ENCODE data around the gene MYO3B.

MYO3B gene

DNA sequence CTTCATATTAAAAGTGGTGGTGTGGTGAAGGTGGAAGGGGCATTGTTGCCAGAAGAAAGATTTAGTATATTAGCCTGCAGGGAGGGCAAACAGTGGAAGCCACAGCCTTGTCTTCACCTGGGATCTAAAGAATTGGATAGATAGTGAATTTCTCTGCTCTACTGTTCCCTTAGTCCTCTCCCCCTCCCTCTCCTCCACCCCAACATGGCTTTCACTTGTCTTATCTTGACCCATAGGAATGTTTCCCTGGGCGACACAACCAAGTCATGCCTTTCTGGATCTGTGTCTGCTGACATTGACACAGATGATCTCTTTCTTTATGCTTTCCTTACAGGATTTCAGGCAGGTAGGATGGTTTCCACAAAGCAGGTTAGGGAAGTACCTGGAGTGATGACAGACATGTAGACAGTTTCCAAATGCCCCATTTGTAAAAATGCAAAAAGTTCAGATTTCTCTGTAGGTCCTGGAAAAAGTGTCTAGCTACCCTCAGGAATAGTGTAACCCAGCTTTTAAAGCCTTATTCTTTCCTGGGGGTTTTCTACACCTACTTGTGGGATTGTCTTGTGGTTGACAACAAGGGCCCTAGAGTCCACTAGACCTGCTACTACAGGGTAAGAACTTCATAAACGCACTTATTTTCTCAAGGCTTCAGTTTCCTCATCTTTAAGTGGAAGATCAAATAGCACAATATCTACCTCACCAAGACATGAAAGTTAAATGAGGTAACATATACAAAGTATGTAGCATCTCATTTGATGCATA lies 353.0 kb downstream of the MYO3B start:
- H3K4me2 ChIP-seq (ENCODE audit: low read length), result peak overlapping the region; percentile 65
- H3K4me3 ChIP-seq (ENCODE audit: low read length), result peak overlapping the region; percentile 50; the same call in 1 of the 2 replicates
- no peak overlapping the region for H3K27ac ChIP-seq (ENCODE audit: low read length)
- H3K9me3 ChIP-seq (ENCODE audit: insufficient read depth, low read length), result no peaks in the 10 kb centered on the region
- TF ChIP-seq EZH2phosphoT487 (IDR thresholded peaks at IDR 0.05; ENCODE audit: low read depth), result no peak
- TF ChIP-seq, protein P1, sequence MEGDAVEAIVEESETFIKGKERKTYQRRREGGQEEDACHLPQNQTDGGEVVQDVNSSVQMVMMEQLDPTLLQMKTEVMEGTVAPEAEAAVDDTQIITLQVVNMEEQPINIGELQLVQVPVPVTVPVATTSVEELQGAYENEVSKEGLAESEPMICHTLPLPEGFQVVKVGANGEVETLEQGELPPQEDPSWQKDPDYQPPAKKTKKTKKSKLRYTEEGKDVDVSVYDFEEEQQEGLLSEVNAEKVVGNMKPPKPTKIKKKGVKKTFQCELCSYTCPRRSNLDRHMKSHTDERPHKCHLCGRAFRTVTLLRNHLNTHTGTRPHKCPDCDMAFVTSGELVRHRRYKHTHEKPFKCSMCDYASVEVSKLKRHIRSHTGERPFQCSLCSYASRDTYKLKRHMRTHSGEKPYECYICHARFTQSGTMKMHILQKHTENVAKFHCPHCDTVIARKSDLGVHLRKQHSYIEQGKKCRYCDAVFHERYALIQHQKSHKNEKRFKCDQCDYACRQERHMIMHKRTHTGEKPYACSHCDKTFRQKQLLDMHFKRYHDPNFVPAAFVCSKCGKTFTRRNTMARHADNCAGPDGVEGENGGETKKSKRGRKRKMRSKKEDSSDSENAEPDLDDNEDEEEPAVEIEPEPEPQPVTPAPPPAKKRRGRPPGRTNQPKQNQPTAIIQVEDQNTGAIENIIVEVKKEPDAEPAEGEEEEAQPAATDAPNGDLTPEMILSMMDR (IDR thresholded peaks at IDR 0.05; ENCODE audit: low read depth, low read length), result no peak
- no peaks in the 10 kb centered on the region for H3K79me2 ChIP-seq (ENCODE audit: low read length)
- H2AFZ ChIP-seq (ENCODE audit: low read depth, low read length), result peak overlapping the region; percentile 64; the same call in 1 of the 2 replicates
- no peaks in the 10 kb centered on the region for H4K20me1 ChIP-seq (ENCODE audit: insufficient read depth, low read length)
- H3K27me3 ChIP-seq (ENCODE audit: low read depth, low read length), result no peaks in the 10 kb centered on the region
- H3K9ac ChIP-seq (ENCODE audit: low read length), result no peak overlapping the region
- H3K36me3 ChIP-seq (replicated peaks; ENCODE audit: low read depth, low read length), result no peaks in the 10 kb centered on the region
- H3K4me1 ChIP-seq (ENCODE audit: low read length), result peaks cover 46% of the 10 kb centered on the region

DNA sequence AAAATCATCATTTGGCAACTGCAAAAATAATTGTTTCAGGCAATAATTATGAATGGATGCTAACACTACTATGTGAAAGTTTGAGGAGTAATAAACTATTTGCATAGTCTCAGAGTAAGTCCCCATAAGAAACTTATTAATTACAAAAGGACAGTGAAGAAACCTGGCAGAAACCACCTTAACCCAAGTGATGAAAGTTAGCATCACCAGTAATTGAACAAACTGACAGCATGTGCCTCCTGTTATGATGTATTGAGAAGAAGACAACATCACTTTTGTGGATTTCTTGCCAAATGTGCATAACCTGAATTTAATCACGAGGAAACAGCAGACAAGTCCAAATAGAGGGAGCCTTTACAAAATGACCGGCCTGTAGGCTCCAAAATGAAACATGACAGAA lies 353.9 kb downstream of the MYO3B start:
- Histone ChIP-seq H3K4me1 (ENCODE audit: low read length) (peaks cover 46% of the 10 kb centered on the region), H2AFZ (ENCODE audit: low read depth, low read length) (no peak overlapping the region), H3K9me3 (ENCODE audit: insufficient read depth, low read length) (no peaks in the 10 kb centered on the region), H3K79me2 (ENCODE audit: low read length) (no peaks in the 10 kb centered on the region), H3K4me3 (ENCODE audit: low read length) (no peak overlapping the region), H3K27ac (ENCODE audit: low read length) (no peak overlapping the region), H4K20me1 (ENCODE audit: insufficient read depth, low read length) (no peaks in the 10 kb centered on the region), H3K36me3 (replicated peaks; ENCODE audit: low read depth, low read length) (no peaks in the 10 kb centered on the region), H3K9ac (ENCODE audit: low read length) (no peak overlapping the region), H3K4me2 (ENCODE audit: low read length) (no peak overlapping the region; the same call in 1 of the 2 replicates), H3K27me3 (ENCODE audit: low read depth, low read length) (no peaks in the 10 kb centered on the region)
- TF ChIP-seq, protein P1 (IDR thresholded peaks at IDR 0.05; ENCODE audit: low read depth, low read length), result no peak
- no peak for TF ChIP-seq EZH2phosphoT487 (IDR thresholded peaks at IDR 0.05; ENCODE audit: low read depth)

DNA sequence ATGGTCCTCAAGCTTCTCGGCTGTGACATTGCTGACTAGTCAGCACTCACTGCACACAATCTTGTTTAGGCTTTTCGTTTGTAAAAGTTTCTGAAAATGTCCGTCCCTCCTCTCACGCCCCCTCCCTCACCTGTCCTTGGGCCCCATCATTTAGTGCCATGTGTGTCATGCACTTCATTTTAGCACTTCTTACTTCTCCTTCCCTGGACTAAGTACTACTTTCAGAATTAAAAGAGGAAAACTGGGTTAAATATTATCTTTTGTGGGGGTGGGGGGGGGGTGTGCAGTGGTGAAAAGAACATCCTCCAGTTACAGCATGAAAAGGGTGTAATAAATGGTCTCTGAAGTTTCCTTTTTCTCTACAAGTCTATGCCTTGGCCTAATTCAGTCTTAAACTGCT lies 355.2 kb downstream of the MYO3B start:
- TF ChIP-seq, protein P1 (IDR thresholded peaks at IDR 0.05; ENCODE audit: low read depth, low read length), result no peak
- no peak for TF ChIP-seq EZH2phosphoT487 (IDR thresholded peaks at IDR 0.05; ENCODE audit: low read depth)
- Histone ChIP-seq H3K4me2 (ENCODE audit: low read length) (peak overlapping the region; percentile 79), H3K79me2 (ENCODE audit: low read length) (no peaks in the 10 kb centered on the region), H3K4me1 (ENCODE audit: low read length) (peaks cover 46% of the 10 kb centered on the region), H3K9ac (ENCODE audit: low read length) (peak overlapping the region; percentile 36; the same call in 1 of the 2 replicates), H2AFZ (ENCODE audit: low read depth, low read length) (peak overlapping the region; percentile 70; the same call in 1 of the 2 replicates), H4K20me1 (ENCODE audit: insufficient read depth, low read length) (no peaks in the 10 kb centered on the region), H3K9me3 (ENCODE audit: insufficient read depth, low read length) (no peaks in the 10 kb centered on the region), H3K27ac (ENCODE audit: low read length) (peak overlapping the region; percentile 57), H3K36me3 (replicated peaks; ENCODE audit: low read depth, low read length) (no peaks in the 10 kb centered on the region), H3K4me3 (ENCODE audit: low read length) (peak overlapping the region; percentile 68), H3K27me3 (ENCODE audit: low read depth, low read length) (no peaks in the 10 kb centered on the region)

DNA sequence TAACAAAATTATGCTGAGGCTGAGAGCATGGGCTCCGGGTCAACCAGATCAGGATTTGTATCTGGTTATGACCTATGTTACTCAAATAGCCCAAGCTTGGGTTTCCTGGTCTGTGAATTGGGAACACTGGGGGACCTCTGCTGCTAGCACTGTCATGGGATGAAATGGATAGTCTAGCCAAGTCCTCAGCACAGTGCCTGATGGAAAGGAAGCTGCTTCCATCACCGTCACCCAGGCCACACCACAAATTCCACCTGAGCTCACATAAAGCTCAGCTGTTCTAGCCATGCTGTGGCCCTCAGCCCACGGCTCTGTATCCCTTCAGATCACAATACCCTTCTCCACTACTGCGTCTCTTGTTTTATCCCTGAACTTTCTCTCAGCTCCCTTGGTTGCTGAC lies 357.6 kb downstream of the MYO3B start:
- Histone ChIP-seq H3K9ac (ENCODE audit: low read length) (no peak overlapping the region), H3K79me2 (ENCODE audit: low read length) (no peaks in the 10 kb centered on the region), H3K9me3 (ENCODE audit: insufficient read depth, low read length) (no peaks in the 10 kb centered on the region), H3K4me3 (ENCODE audit: low read length) (no peak overlapping the region), H3K27me3 (ENCODE audit: low read depth, low read length) (no peaks in the 10 kb centered on the region), H3K4me2 (ENCODE audit: low read length) (no peak overlapping the region), H3K36me3 (replicated peaks; ENCODE audit: low read depth, low read length) (no peaks in the 10 kb centered on the region), H2AFZ (ENCODE audit: low read depth, low read length) (no peak overlapping the region), H4K20me1 (ENCODE audit: insufficient read depth, low read length) (no peaks in the 10 kb centered on the region), H3K4me1 (ENCODE audit: low read length) (peaks cover 38% of the 10 kb centered on the region), H3K27ac (ENCODE audit: low read length) (no peak overlapping the region)
- no peak for TF ChIP-seq EZH2phosphoT487 (IDR thresholded peaks at IDR 0.05; ENCODE audit: low read depth)
- TF ChIP-seq, protein P1 (IDR thresholded peaks at IDR 0.05; ENCODE audit: low read depth, low read length), result no peak
